ENCODE data around the gene ZFP36L2. TPM values are rescaled to one million over a fixed set of nuclear protein-coding genes. Genes with fewer than 3 reads are reported as not detected.

Gene ZFP36L2
- total and polyA plus RNA-seq, 2 donors (not counting 1 experiment from before 2014, with no cell fraction given): 94.9 to 482 TPM

GRCh38 chr2:43220229-43220751 lies 6.1 kb downstream of the ZFP36L2 start:
- H3K36me3 ChIP-seq (replicated peaks in 1 of 2; ENCODE audit: control extremely low read depth in 1 of 2, control insufficient read depth in 1 of 2, extremely low read depth in 1 of 2, insufficient read depth in 2 of 2, low read length in 1 of 2): peaks cover 0 to 30% of the 10 kb centered on the region in 2 experiments
- H3K27me3 ChIP-seq (replicated peaks in 1 of 4; ENCODE audit: control extremely low read depth in 1 of 4, control insufficient read depth in 3 of 4, insufficient read depth in 4 of 4, low read length in 3 of 4): no peaks in the 10 kb centered on the region
- H4K20me1 ChIP-seq (ENCODE audit: control insufficient read depth, insufficient read depth, low read length, poor library complexity, severe bottlenecking): peaks cover 24% of the 10 kb centered on the region
- no peaks in the 10 kb centered on the region for H3K9me3 Mint-ChIP-seq (ENCODE audit: insufficient read depth)
- DNase-seq: no peak
- intact Hi-C loops (cut with micrococcal nuclease): loop anchor here (1.0 kb wide), 3 partner anchors 50 to 89 kb away; no protein-coding TSS in a partner anchor
- H3K27ac Mint-ChIP-seq: peak overlapping the region; percentile 94
- H3K4me3 ChIP-seq (ENCODE audit: control extremely low read depth in 1 of 5, extremely low read depth in 1 of 5, insufficient read depth in 1 of 5, low read depth in 2 of 5, low read length in 4 of 5): peak overlapping the region; percentile 41 to 92 (median 82)
- H2AFZ ChIP-seq (ENCODE audit: insufficient read depth, low read depth, low read length, poor library complexity, severe bottlenecking): no peak overlapping the region
- peak overlapping the region; percentile 87 to 90 for H3K27ac ChIP-seq (ENCODE audit: low read length in 2 of 2)
- H3K9ac ChIP-seq (ENCODE audit: low read length): peak overlapping the region; percentile 86
- H3K4me2 ChIP-seq (replicated peaks; ENCODE audit: low read depth, low read length, poor library complexity, severe bottlenecking): peak overlapping the region; percentile 85
- ATAC-seq (ENCODE audit: low read depth): no peak
- TF ChIP-seq CTCF (IDR thresholded peaks at IDR 0.05) (no peak), EZH2 (IDR thresholded peaks at IDR 0.05; ENCODE audit: borderline replicate concordance, insufficient read depth, low read depth, low read length, poor library complexity, severe bottlenecking) (no peak)
- CTCF ChIA-PET: interaction anchor here (0.9 to 21.8 kb wide), 11 partner anchors 8 to 273 kb away, joined by 3 to 650 read pairs (median 5); partner anchors contain the start of gene ZFP36L2
- peak overlapping the region; percentile 87 for H3K4me3 Mint-ChIP-seq
- peaks cover 57% of the 10 kb centered on the region for H3K79me2 ChIP-seq (ENCODE audit: control insufficient read depth, insufficient read depth, low read length)
- H3K27me3 Mint-ChIP-seq: no peaks in the 10 kb centered on the region
- POLR2A ChIA-PET: interaction anchor here (0.5 to 13.4 kb wide), 11 partner anchors 9 to 98 kb away, joined by 3 to 561 read pairs (median 6); no protein-coding TSS in a partner anchor
- WGBS (ENCODE audit: insufficient coverage): 0% methylated on average over 4 of the region's 10 CpGs
- H3K4me1 ChIP-seq (ENCODE audit: control insufficient read depth in 2 of 2, insufficient read depth in 2 of 2, low read length in 2 of 2): peaks cover 52 to 62% of the 10 kb centered on the region in 2 donors
- H3K9me3 ChIP-seq (ENCODE audit: control extremely low read depth in 1 of 3, control insufficient read depth in 2 of 3, insufficient read depth in 1 of 3, low read length in 2 of 3): peaks cover 0 to 5% (median 0%) of the 10 kb centered on the region in 3 donors
- peaks cover 59% of the 10 kb centered on the region for H3K4me1 Mint-ChIP-seq
